SK-N-SH (cell line): ENCODE results near the gene PROX2. TPM values are rescaled to one million over a fixed set of nuclear protein-coding genes. Genes with fewer than 3 reads are reported as not detected.
A peak's percentile ranks its signal among the peaks of the same experiment; 100 is the strongest.

Experiments
- CTCF ChIA-PET: fragments of 300-600, 350-600 bp; formaldehyde crosslinking; extraction: SDS; loops from one replicate; lab custom pipeline; 2021; lab: Yijun Ruan, JAX
- POLR2A ChIA-PET: fragments of 350-600 bp; sonication (Branson Sonifier 250); formaldehyde crosslinking; extraction: SDS; loops from one replicate; lab custom pipeline; 2020; ENCODE audit warnings: antibody characterized with exemption, inconsistent platforms; lab: Yijun Ruan, JAX
- DNase-seq: peaks from one replicate; pipeline ENCODE4 v3.0.0; 2012
- H2AFZ ChIP-seq: fragments of 200-600 bp; sonication (generic); 2 replicates; pipeline ENCODE4 v1.8.1; 2016; ENCODE audit warnings: antibody characterized with exemption, mild to moderate bottlenecking, low read depth
- H3F3A ChIP-seq: fragments of 200-600 bp; sonication (generic); replicated peaks from 2 replicates; pipeline ENCODE3; 2016; ENCODE audit warnings: antibody characterized with exemption, mild to moderate bottlenecking; ENCODE audit not compliant: insufficient read depth
- H3K27ac ChIP-seq, 2 experiments: fragments of 200-500 bp in 1 of 2; fragments of 200-600 bp in 1 of 2; sonication (Bioruptor generic) in 1 of 2; sonication (generic), shearing (Covaris generic) in 1 of 2; 2 replicates each; pipeline versions ENCODE4 v1.5.1 to v1.6.1; 2014 to 2016; ENCODE audit warnings: low read depth in 2 of 2, inconsistent platforms in 1 of 2, low read length in 1 of 2, mild to moderate bottlenecking in 1 of 2, mixed read lengths in 1 of 2
- H3K27me3 ChIP-seq: fragments of 200-600 bp; sonication (generic), shearing (Covaris generic); 2 replicates; pipeline ENCODE4 v1.6.1; 2016; ENCODE audit warnings: mixed run types; ENCODE audit not compliant: insufficient read depth
- H3K36me3 ChIP-seq, 2 experiments: fragments of 200-500 bp in 1 of 2; fragments of 200-600 bp in 1 of 2; sonication (Bioruptor generic) in 1 of 2; sonication (generic) in 1 of 2; replicated peaks in 1 of 2; 2 replicates each; pipeline versions ENCODE3 to v1.5.1; 2014 to 2016; ENCODE audit warnings: low read length in 1 of 2, mild to moderate bottlenecking in 1 of 2; ENCODE audit not compliant: insufficient read depth in 2 of 2, control insufficient read depth in 1 of 2
- H3K4me1 ChIP-seq, 2 experiments: fragments of 200-500 bp in 1 of 2; fragments of 200-600 bp in 1 of 2; sonication (Bioruptor generic) in 1 of 2; sonication (generic), shearing (Covaris generic) in 1 of 2; 2 replicates each; pipeline versions ENCODE4 v1.5.1 to v1.6.1; 2014 to 2016; ENCODE audit warnings: low read depth in 1 of 2, low read length in 1 of 2, mixed run types in 1 of 2; ENCODE audit not compliant: insufficient read depth in 2 of 2, control insufficient read depth in 1 of 2
- H3K4me2 ChIP-seq: fragments of 200-600 bp; sonication (generic), shearing (Covaris generic); 2 replicates; pipeline ENCODE4 v1.6.1; 2017; ENCODE audit warnings: mixed run types
- H3K4me3 ChIP-seq, 2 experiments: fragments of 200-500 bp in 1 of 2; fragments of 200-600 bp in 1 of 2; sonication (Bioruptor generic) in 1 of 2; sonication (generic), shearing (Covaris generic) in 1 of 2; 2 replicates each; pipeline versions ENCODE4 v1.5.1 to v1.8.1; 2014 to 2016; ENCODE audit warnings: low read depth in 2 of 2, inconsistent platforms in 1 of 2, low read length in 1 of 2, mild to moderate bottlenecking in 1 of 2, mixed read lengths in 1 of 2, moderate library complexity in 1 of 2
- H3K79me2 ChIP-seq: fragments of 200-600 bp; sonication (generic); 2 replicates; pipeline ENCODE4 v1.8.1; 2017; ENCODE audit warnings: mild to moderate bottlenecking; ENCODE audit not compliant: insufficient read depth
- H3K9ac ChIP-seq: fragments of 200-600 bp; sonication (generic); 2 replicates; pipeline ENCODE4 v1.6.1; 2017; ENCODE audit warnings: mixed run types
- H3K9me2 ChIP-seq: fragments of 200-600 bp; sonication (generic); 2 replicates; pipeline ENCODE4 v1.6.1; 2017; ENCODE audit warnings: mixed run types
- H3K9me3 ChIP-seq: fragments of 200-600 bp; sonication (generic); 2 replicates; pipeline ENCODE4 v1.6.1; 2017; ENCODE audit warnings: mixed run types, mild to moderate bottlenecking, moderate library complexity
- H4K20me1 ChIP-seq: fragments of 200-600 bp; sonication (generic); 2 replicates; pipeline ENCODE4 v1.6.1; 2017; ENCODE audit warnings: mild to moderate bottlenecking, mixed run types; ENCODE audit not compliant: insufficient read depth
- FOXM1 ChIP-seq: IDR thresholded peaks from 2 replicates; pipeline ENCODE4 v1.4.0; 2012; ENCODE audit warnings: low read depth, mild to moderate bottlenecking
- JUND ChIP-seq: IDR thresholded peaks from 2 replicates; pipeline ENCODE4 v1.4.0; 2012
- MXI1 ChIP-seq: IDR thresholded peaks from 2 replicates; pipeline ENCODE4 v1.6.1; 2012; ENCODE audit warnings: mild to moderate bottlenecking, low read depth, low read length, improper control_type of control experiment
- RCOR1 ChIP-seq: fragments of 150-350 bp; IDR thresholded peaks from 2 replicates; pipeline ENCODE4 v1.6.1; 2017; ENCODE audit warnings: antibody characterized with exemption, low read length
- RFX5 ChIP-seq: IDR thresholded peaks from 2 replicates; pipeline ENCODE4 v1.6.1; 2012; ENCODE audit warnings: mild to moderate bottlenecking, improper control_type of control experiment, low read length
- SMC3 ChIP-seq: IDR thresholded peaks from 2 replicates; pipeline ENCODE4 v1.6.1; 2012; ENCODE audit warnings: low read depth, low read length, improper control_type of control experiment
- YY1 ChIP-seq: IDR thresholded peaks from 2 replicates; pipeline ENCODE4 v1.4.0; 2012; ENCODE audit warnings: low read depth, mild to moderate bottlenecking
- WGBS: methylation state at CpG from one replicate; pipeline ENCODE4 v1.1.6; 2017; ENCODE audit warnings: low lambda C conversion rate; 5-methylcytosine and 5-hydroxymethylcytosine counted together
- polyA plus RNA-seq, 3 experiments: library from polyadenylated mRNA; depleted of rRNA; stranded (reverse); fragments of >200 nt; gene quantifications; 2 replicates each; pipeline ENCODE4 v1.2.3, GENCODE V29; 2012
- TF ChIP-seq, protein P1 (sequence below): fragments of 150-350 bp; IDR thresholded peaks from 2 replicates; pipeline ENCODE4 v1.6.1; 2016; ENCODE audit warnings: mild to moderate bottlenecking, low read depth, low read length
- TF ChIP-seq, protein P2 (sequence below): fragments of 200-600 bp; sonication (generic); IDR thresholded peaks from 2 replicates; pipeline ENCODE4 v1.6.1; 2017; ENCODE audit warnings: antibody characterized with exemption, mild to moderate bottlenecking, moderate library complexity
- TF ChIP-seq, protein P3 (sequence below): IDR thresholded peaks from 2 replicates; pipeline ENCODE4 v1.4.0; 2012; ENCODE audit warnings: low read depth
- TF ChIP-seq, protein P4 (sequence below): IDR thresholded peaks from 2 replicates; pipeline ENCODE4; 2012

PROX2 gene
- polyA plus RNA-seq, 1 of the 3 experiments (the other 2 are of a cell fraction) = not detected

DNA sequence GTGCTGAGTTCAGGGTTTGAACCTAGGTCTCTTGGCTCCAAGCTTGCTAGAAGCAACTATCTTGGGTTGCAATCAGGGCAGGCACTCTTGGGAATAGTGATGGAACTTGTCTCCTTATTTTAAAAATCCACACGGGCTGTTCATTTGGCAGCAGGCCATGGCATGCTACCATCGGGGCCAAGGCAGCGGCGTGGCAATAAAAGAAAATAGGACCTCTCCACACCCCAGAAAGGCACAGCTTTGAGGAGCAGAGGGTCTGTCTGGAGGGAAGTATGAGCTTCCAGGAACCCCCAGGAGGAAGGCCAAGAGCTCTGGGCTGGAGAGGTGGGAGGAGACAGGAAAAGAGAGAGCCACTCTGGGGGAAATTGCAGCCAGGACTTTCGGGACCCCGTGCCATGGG is 31.8 kb upstream of the PROX2 start:
- H3K36me3 ChIP-seq = peaks cover 0 to 19% of the 10 kb centered on the region in 2 experiments
- no peaks in the 10 kb centered on the region for H3K9me2 ChIP-seq
- no peak overlapping the region for H3K9ac ChIP-seq
- no peaks in the 10 kb centered on the region for H3K27me3 ChIP-seq
- ChIA-PET POLR2A (interaction anchor here (1.1 to 2.0 kb wide), 2 partner anchors 24 to 47 kb away, joined by 3 to 7 read pairs; no protein-coding TSS in a partner anchor), CTCF (interaction anchor here (1.1 to 26.0 kb wide), 12 partner anchors 9 to 581 kb away, joined by 3 to 537 read pairs (median 18); partner anchors contain the start of genes DLST and PROX2)
- no peak overlapping the region for H3K4me2 ChIP-seq
- DNase-seq = no peak
- no peaks in the 10 kb centered on the region; a peak in 1 of 4 replicates for H3K4me1 ChIP-seq
- peaks cover 23% of the 10 kb centered on the region for H3F3A ChIP-seq
- TF ChIP-seq, protein P1, sequence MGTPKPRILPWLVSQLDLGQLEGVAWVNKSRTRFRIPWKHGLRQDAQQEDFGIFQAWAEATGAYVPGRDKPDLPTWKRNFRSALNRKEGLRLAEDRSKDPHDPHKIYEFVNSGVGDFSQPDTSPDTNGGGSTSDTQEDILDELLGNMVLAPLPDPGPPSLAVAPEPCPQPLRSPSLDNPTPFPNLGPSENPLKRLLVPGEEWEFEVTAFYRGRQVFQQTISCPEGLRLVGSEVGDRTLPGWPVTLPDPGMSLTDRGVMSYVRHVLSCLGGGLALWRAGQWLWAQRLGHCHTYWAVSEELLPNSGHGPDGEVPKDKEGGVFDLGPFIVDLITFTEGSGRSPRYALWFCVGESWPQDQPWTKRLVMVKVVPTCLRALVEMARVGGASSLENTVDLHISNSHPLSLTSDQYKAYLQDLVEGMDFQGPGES = no peak
- TF ChIP-seq, protein P2, sequence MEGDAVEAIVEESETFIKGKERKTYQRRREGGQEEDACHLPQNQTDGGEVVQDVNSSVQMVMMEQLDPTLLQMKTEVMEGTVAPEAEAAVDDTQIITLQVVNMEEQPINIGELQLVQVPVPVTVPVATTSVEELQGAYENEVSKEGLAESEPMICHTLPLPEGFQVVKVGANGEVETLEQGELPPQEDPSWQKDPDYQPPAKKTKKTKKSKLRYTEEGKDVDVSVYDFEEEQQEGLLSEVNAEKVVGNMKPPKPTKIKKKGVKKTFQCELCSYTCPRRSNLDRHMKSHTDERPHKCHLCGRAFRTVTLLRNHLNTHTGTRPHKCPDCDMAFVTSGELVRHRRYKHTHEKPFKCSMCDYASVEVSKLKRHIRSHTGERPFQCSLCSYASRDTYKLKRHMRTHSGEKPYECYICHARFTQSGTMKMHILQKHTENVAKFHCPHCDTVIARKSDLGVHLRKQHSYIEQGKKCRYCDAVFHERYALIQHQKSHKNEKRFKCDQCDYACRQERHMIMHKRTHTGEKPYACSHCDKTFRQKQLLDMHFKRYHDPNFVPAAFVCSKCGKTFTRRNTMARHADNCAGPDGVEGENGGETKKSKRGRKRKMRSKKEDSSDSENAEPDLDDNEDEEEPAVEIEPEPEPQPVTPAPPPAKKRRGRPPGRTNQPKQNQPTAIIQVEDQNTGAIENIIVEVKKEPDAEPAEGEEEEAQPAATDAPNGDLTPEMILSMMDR = no peak
- TF ChIP-seq SMC3 (no peak), FOXM1 (no peak), RFX5 (no peak), JUND (no peak), MXI1 (no peak), RCOR1 (no peak), YY1 (no peak)
- TF ChIP-seq, protein P3, sequence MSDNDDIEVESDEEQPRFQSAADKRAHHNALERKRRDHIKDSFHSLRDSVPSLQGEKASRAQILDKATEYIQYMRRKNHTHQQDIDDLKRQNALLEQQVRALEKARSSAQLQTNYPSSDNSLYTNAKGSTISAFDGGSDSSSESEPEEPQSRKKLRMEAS = no peak
- WGBS = 82% methylated on average over 6 of the region's 6 CpGs
- no peak overlapping the region for H2AFZ ChIP-seq
- no peak overlapping the region for H3K27ac ChIP-seq
- H3K79me2 ChIP-seq = no peaks in the 10 kb centered on the region
- H3K9me3 ChIP-seq = no peaks in the 10 kb centered on the region
- H3K4me3 ChIP-seq = no peak overlapping the region
- H4K20me1 ChIP-seq = no peaks in the 10 kb centered on the region

DNA sequence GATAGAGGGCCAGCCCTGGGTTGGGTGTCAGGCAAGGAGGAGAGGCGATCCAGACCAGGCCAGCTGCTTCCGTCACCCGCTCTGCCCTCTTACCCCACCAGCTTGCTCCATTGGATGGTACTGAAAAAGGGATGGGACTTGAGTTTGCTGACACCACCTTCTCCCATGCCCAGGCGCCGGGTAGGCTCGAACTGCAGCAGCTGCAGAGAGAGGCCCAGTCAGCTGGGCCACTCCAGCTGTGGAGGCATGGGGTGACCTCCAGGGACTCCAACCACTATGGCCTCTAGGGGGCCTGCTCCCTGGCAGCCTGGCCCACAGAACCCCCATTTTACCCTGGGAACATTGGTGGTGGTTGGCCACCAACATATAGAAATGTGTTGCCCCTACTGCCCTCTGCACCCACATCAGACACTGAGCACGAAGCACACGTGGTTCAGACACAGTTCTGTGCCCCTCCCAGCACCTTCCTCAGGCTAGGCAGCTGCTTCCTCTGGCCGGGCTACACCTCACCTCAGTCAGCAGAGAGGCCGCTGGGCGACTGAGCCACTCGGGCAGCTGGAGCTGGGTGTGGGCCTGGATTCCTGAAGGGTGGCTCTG is 31.1 kb upstream of the PROX2 start:
- H3K36me3 ChIP-seq = peaks cover 2 to 26% of the 10 kb centered on the region in 2 experiments
- H3K4me3 ChIP-seq = no peak overlapping the region
- no peak overlapping the region for H3K27ac ChIP-seq
- no peaks in the 10 kb centered on the region for H3K9me2 ChIP-seq
- ChIA-PET CTCF (interaction anchor here (1.1 to 26.0 kb wide), 14 partner anchors 10 to 581 kb away, joined by 3 to 537 read pairs (median 16); partner anchors contain the start of genes DLST and PROX2), POLR2A (interaction anchor here (1.6 to 2.0 kb wide), 2 partner anchors 46 to 49 kb away, joined by 4 to 7 read pairs; no protein-coding TSS in a partner anchor)
- no peaks in the 10 kb centered on the region for H4K20me1 ChIP-seq
- no peak overlapping the region for H3K4me2 ChIP-seq
- TF ChIP-seq, protein P4, sequence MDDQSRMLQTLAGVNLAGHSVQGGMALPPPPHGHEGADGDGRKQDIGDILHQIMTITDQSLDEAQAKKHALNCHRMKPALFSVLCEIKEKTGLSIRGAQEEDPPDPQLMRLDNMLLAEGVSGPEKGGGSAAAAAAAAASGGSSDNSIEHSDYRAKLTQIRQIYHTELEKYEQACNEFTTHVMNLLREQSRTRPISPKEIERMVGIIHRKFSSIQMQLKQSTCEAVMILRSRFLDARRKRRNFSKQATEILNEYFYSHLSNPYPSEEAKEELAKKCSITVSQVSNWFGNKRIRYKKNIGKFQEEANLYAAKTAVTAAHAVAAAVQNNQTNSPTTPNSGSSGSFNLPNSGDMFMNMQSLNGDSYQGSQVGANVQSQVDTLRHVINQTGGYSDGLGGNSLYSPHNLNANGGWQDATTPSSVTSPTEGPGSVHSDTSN = no peak
- TF ChIP-seq, protein P2 = peak; percentile 36
- DNase-seq = no peak
- no peak overlapping the region for H2AFZ ChIP-seq
- H3K4me1 ChIP-seq = no peaks in the 10 kb centered on the region; a peak in 1 of 4 replicates
- H3F3A ChIP-seq = peaks cover 27% of the 10 kb centered on the region
- H3K9ac ChIP-seq = no peak overlapping the region
- 89% methylated on average over 6 of the region's 12 CpGs for WGBS
- no peaks in the 10 kb centered on the region for H3K27me3 ChIP-seq
- no peaks in the 10 kb centered on the region for H3K79me2 ChIP-seq
- H3K9me3 ChIP-seq = no peaks in the 10 kb centered on the region
